ENCODE measurements around the gene FHAD1.

DNA sequence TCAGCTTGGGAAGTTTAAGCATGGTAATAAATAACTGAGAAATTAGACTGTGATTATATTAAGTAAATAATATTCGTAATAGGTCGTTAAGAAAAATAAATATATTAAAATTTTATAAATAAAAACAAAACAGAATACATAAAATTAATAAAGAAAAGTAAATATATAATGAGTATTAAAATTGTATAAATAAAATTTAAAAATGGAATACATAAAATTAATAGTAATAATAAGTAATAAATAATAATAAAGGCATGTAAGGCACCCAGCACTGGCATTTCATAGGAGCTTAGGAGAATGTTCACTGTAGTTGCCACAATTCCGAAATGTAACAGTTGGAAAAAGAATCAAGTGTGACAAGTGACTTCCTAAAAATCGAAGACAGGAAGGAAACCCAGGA is 45.8 kb upstream of the FHAD1 start:
- no peak for TF ChIP-seq YY1 (IDR thresholded peaks at IDR 0.05; ENCODE audit: borderline replicate concordance in 1 of 3, control insufficient read depth in 1 of 3, extremely low read depth in 1 of 3, insufficient read depth in 3 of 3, insufficient read length in 1 of 3, insufficient replicate concordance in 2 of 3, low read depth in 1 of 3, low read length in 2 of 3)
- TF ChIP-seq, protein P1, sequence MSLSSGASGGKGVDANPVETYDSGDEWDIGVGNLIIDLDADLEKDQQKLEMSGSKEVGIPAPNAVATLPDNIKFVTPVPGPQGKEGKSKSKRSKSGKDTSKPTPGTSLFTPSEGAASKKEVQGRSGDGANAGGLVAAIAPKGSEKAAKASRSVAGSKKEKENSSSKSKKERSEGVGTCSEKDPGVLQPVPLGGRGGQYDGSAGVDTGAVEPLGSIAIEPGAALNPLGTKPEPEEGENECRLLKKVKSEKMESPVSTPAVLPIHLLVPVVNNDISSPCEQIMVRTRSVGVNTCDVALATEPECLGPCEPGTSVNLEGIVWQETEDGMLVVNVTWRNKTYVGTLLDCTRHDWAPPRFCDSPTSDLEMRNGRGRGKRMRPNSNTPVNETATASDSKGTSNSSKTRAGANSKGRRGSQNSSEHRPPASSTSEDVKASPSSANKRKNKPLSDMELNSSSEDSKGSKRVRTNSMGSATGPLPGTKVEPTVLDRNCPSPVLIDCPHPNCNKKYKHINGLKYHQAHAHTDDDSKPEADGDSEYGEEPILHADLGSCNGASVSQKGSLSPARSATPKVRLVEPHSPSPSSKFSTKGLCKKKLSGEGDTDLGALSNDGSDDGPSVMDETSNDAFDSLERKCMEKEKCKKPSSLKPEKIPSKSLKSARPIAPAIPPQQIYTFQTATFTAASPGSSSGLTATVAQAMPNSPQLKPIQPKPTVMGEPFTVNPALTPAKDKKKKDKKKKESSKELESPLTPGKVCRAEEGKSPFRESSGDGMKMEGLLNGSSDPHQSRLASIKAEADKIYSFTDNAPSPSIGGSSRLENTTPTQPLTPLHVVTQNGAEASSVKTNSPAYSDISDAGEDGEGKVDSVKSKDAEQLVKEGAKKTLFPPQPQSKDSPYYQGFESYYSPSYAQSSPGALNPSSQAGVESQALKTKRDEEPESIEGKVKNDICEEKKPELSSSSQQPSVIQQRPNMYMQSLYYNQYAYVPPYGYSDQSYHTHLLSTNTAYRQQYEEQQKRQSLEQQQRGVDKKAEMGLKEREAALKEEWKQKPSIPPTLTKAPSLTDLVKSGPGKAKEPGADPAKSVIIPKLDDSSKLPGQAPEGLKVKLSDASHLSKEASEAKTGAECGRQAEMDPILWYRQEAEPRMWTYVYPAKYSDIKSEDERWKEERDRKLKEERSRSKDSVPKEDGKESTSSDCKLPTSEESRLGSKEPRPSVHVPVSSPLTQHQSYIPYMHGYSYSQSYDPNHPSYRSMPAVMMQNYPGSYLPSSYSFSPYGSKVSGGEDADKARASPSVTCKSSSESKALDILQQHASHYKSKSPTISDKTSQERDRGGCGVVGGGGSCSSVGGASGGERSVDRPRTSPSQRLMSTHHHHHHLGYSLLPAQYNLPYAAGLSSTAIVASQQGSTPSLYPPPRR (CRISPR knock-in tag; IDR thresholded peaks at IDR 0.05; ENCODE audit: borderline replicate concordance), result no peak
- TF ChIP-seq NFIX (CRISPR knock-in tag; IDR thresholded peaks at IDR 0.05; ENCODE audit: low read depth), result no peak
- TF ChIP-seq ZNF384 (IDR thresholded peaks at IDR 0.05; ENCODE audit: low read depth, low read length), result no peak
- no peak for TF ChIP-seq HDAC6 (IDR thresholded peaks at IDR 0.05; ENCODE audit: low read depth, low read length)
- TF ChIP-seq GATAD2B (IDR thresholded peaks at IDR 0.05; ENCODE audit: borderline replicate concordance), result no peak
- no peak for TF ChIP-seq TAF1 (IDR thresholded peaks at IDR 0.05; ENCODE audit: control insufficient read depth, extremely low read depth, insufficient read depth, low read length, severe bottlenecking)
- no peak for TF ChIP-seq RAD21 (CRISPR knock-in tag; conservative IDR thresholded peaks at IDR 0.05 in 1 of 2, IDR thresholded peaks at IDR 0.05 in 1 of 2)
- no peak for TF ChIP-seq L3MBTL2 (IDR thresholded peaks at IDR 0.05)
- TF ChIP-seq CHD4 (IDR thresholded peaks at IDR 0.05; ENCODE audit: insufficient read depth, insufficient replicate concordance, low read depth, low read length, poor library complexity, severe bottlenecking), result no peak

Measured in K562 (cell line).